Lung (tissue), 12 donors: ENCODE measurements around the gene APOM. TPM values are rescaled to one million over a fixed set of nuclear protein-coding genes. Genes with fewer than 3 reads are reported as not detected.

Source experiments
- ATAC-seq: fragments of 200-7000 bp; cut with Tn5 transposase; one replicate; pipeline ENCODE4 v1.9.1; 2020; ENCODE audit warnings: moderate number of reproducible peaks; ENCODE audit not compliant: insufficient read depth, low FRiP score
- DNase-seq, 3 donors: peaks; one replicate each; pipeline ENCODE4 v3.0.0-alpha.2; 2013 to 2017
- H3K27ac ChIP-seq, 2 donors: one replicate each; pipeline ENCODE4 v1.5.1; 2013; ENCODE audit warnings: mild to moderate bottlenecking in 2 of 2, moderate library complexity in 2 of 2, control low read depth in 1 of 2, inconsistent platforms in 1 of 2, low read depth in 1 of 2, low read length in 1 of 2
- H3K27me3 ChIP-seq, 3 donors: one replicate each; pipeline ENCODE4 v1.5.1; 2013; ENCODE audit warnings: low read length in 2 of 3; ENCODE audit not compliant: control insufficient read depth in 3 of 3, insufficient read depth in 3 of 3
- H3K36me3 ChIP-seq, 4 donors: one replicate each; pipeline ENCODE4 v1.5.1; 2013; ENCODE audit warnings: low read length in 4 of 4, mild to moderate bottlenecking in 1 of 4, moderate library complexity in 1 of 4; ENCODE audit not compliant: control insufficient read depth in 4 of 4, insufficient read depth in 4 of 4
- H3K4me1 ChIP-seq, 5 donors: one replicate each; pipeline ENCODE4 v1.5.1; 2013; ENCODE audit warnings: low read length in 5 of 5, mild to moderate bottlenecking in 2 of 5, moderate library complexity in 1 of 5; ENCODE audit not compliant: control insufficient read depth in 5 of 5, insufficient read depth in 5 of 5
- H3K4me3 ChIP-seq: one replicate; pipeline ENCODE4 v1.5.1; 2013; ENCODE audit warnings: mild to moderate bottlenecking, control low read depth, moderate library complexity
- H3K9ac ChIP-seq, 2 donors: one replicate each; pipeline ENCODE4 v1.5.1; 2013; ENCODE audit warnings: low read length in 2 of 2, control low read depth in 1 of 2; ENCODE audit not compliant: insufficient read depth in 1 of 2
- H3K9me3 ChIP-seq, 4 donors: one replicate each; pipeline ENCODE4 v1.5.1; 2013; ENCODE audit warnings: low read length in 3 of 4, mild to moderate bottlenecking in 1 of 4, moderate library complexity in 1 of 4; ENCODE audit not compliant: control insufficient read depth in 4 of 4, insufficient read depth in 3 of 4
- WGBS, 2 donors: extraction: QIAGEN DNeasy Blood & Tissue Kit; methylation state at CpG; one replicate each; pipeline ENCODE4 v1.1.7; 2013; 5-methylcytosine and 5-hydroxymethylcytosine counted together
- polyA plus RNA-seq, 2 donors: library from polyadenylated mRNA; stranded (reverse); fragments of 200-250 nt; gene quantifications; one replicate each; pipeline ENCODE4 v1.2.1, GENCODE V29; 2013
- total RNA-seq, 2 donors: library from RNA; depleted of rRNA in 1 of 2; stranded (reverse); fragments of >200 nt in 1 of 2; gene quantifications; one replicate each; pipeline ENCODE4 v1.2.1, GENCODE V29; 2014 to 2021
- TF ChIP-seq, protein P1 (sequence below): IDR thresholded peaks from 2 replicates; pipeline ENCODE4 v1.5.1; 2012; ENCODE audit warnings: mild to moderate bottlenecking; ENCODE audit errors: control extremely low read depth, extremely low read depth
- donor health status: control.
- donor health status: control.
- donor health status: Bipolar disorder and iron deficiency.
- donor health status: healthy.
- donor health status: DM: yes; HTN: yes; CAD: no.

APOM gene
- total and polyA plus RNA-seq, 4 donors: 1.3 to 8.8 (median 2.3) TPM

DNA sequence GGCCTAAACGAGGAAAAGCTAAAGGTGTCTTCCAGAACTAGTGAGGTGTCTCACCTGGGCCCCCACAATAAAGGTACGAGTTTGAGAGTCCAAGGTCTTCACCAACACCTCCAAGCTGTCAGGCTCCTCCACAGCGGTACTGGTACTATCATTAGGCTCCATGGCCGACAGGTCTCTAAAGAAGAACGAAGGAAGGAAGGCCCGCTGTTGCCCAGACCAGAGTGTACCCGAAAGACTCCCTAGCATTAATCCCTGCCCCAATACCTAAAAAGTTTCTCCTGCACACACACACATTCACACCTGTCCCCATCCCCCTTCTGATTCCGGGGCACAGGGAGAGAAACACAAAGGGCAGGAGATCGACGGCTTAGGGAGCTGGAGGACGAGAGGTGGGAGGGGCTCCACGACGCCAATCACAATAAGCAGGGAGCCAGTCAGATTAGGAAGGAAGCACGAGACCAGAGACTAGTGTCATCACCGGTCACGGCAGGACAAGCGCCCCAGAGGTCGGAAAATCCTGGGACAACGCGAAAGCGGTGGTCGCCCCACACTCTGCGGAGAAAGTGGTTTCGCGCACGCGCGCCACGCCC is 4.0 kb upstream of the APOM start:
- ATAC-seq: peak; percentile 43
- DNase-seq: peak in 1 of 3 donors; percentile 80
- 4% methylated on average over 29 of the region's 29 CpGs for WGBS, 2 donors
- Histone ChIP-seq H3K27ac (peak overlapping the region; percentile 93 to 98), H3K9ac (peak overlapping the region; percentile 58 to 87), H3K27me3 (no peaks in the 10 kb centered on the region), H3K36me3 (peaks cover 20 to 31% (median 27%) of the 10 kb centered on the region in 4 donors), H3K4me1 (peaks cover 4 to 20% (median 7%) of the 10 kb centered on the region in 5 donors), H3K9me3 (no peaks in the 10 kb centered on the region), H3K4me3 (peak overlapping the region; percentile 74)
- TF ChIP-seq, protein P1, sequence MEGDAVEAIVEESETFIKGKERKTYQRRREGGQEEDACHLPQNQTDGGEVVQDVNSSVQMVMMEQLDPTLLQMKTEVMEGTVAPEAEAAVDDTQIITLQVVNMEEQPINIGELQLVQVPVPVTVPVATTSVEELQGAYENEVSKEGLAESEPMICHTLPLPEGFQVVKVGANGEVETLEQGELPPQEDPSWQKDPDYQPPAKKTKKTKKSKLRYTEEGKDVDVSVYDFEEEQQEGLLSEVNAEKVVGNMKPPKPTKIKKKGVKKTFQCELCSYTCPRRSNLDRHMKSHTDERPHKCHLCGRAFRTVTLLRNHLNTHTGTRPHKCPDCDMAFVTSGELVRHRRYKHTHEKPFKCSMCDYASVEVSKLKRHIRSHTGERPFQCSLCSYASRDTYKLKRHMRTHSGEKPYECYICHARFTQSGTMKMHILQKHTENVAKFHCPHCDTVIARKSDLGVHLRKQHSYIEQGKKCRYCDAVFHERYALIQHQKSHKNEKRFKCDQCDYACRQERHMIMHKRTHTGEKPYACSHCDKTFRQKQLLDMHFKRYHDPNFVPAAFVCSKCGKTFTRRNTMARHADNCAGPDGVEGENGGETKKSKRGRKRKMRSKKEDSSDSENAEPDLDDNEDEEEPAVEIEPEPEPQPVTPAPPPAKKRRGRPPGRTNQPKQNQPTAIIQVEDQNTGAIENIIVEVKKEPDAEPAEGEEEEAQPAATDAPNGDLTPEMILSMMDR: no peak

DNA sequence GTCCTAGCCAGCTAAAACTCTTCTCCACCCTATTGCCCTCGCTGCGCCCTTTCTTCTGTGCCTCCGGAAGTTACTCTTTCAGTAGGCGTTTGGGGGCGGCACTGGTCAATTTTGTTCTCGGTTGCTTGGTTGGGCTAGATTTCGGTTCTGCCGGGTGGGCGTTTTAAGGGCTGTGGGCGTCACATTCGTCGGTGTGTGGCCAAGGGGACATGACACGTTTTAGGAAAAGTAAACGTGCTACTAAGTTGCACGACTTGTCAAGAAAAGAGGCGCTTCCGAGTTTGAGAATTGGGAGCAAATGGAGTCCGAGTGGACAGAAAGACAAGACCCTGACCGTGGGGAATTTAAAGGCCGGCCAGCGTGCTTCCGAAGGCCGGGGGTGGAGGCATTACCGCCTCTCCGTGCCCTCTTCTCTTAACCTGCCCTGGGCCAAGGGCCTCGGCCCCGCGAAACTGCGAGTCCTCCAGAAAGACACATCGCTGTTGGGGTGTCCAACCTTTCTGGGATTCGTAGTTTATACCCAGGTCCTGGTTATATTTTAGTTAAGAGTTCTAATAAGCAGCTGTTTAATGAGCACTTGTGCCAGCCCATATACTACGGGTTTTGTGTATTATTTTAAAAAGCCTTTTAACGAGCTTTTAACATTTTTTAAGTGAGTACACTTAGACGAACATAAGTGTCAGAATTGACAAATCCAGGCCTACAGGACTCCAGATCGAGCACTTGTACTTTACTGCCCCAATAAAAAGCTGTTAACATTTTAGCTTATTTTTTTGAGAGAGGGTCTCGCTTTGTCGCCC is 2.6 kb upstream of the APOM start:
- TF ChIP-seq, protein P1: no peak
- Histone ChIP-seq H3K4me1 (peaks cover 4 to 21% (median 7%) of the 10 kb centered on the region in 5 donors), H3K4me3 (peak overlapping the region; percentile 53), H3K9ac (peak overlapping the region; percentile 72 to 96), H3K36me3 (peaks cover 17 to 27% (median 22%) of the 10 kb centered on the region in 4 donors), H3K27ac (peak overlapping the region; percentile 93 to 98), H3K9me3 (no peaks in the 10 kb centered on the region), H3K27me3 (no peaks in the 10 kb centered on the region)
- WGBS, 2 donors: 7 to 8% methylated on average over 37 of the region's 37 CpGs
- ATAC-seq (peak; percentile 87), DNase-seq (peak in 1 of 3 donors; percentile 95)

DNA sequence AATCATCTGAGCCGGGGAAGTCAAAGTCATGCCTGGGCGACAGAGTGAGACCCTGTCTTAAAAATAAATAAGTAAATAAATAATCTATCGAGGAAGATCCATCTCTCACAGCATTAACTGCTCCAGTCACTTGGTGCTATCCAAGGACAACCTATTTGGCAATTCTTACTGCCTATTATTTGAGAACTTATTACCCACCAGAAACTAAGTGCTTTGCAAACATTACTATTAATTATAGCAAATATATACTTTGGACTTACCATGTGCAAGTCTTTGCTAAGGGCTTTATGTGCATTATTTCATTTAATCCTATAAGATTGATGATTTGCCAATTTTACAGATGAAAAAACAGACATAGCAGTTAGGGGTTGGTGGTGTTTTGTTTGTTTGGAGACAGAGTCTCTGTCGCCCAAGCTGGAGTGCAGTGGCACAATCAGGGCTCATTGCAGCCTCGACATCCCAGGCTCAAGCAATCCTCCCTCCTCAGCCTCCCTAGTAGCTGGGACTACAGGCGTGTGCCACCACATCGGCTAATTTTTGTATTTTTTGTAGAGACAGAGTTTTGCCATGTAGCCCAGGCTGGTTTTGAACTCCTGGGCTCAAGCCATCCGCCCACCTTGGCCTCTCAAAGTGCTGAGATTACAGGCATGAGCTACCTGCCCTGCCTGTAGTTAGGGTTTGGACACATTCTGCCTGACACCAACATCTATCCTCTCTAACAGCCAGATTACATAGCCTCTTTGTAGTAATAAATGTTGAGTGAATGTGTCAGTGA is 933 bp upstream of the APOM start:
- Histone ChIP-seq H3K9ac (no peak overlapping the region), H3K9me3 (no peaks in the 10 kb centered on the region), H3K27ac (no peak overlapping the region), H3K36me3 (peaks cover 3 to 18% (median 7%) of the 10 kb centered on the region in 4 donors), H3K4me1 (peaks cover 4 to 37% (median 14%) of the 10 kb centered on the region in 5 donors), H3K27me3 (no peaks in the 10 kb centered on the region), H3K4me3 (no peak overlapping the region)
- 94 to 95% methylated on average over 8 of the region's 8 CpGs for WGBS, 2 donors
- ATAC-seq (no peak), DNase-seq (no peak)
- TF ChIP-seq, protein P1: no peak
